SK-N-SH (cell line): ENCODE data around the gene PHLDA3. TPM values are rescaled to one million over a fixed set of nuclear protein-coding genes. Genes with fewer than 3 reads are reported as not detected.
A peak's percentile ranks its signal among the peaks of the same experiment; 100 is the strongest.

Experiments
- CTCF ChIA-PET: fragments of 300-600, 350-600 bp; formaldehyde crosslinking; extraction: SDS; loops from one replicate; lab custom pipeline; 2021; lab: Yijun Ruan, JAX
- POLR2A ChIA-PET: fragments of 350-600 bp; sonication (Branson Sonifier 250); formaldehyde crosslinking; extraction: SDS; loops from one replicate; lab custom pipeline; 2020; ENCODE audit warnings: antibody characterized with exemption, inconsistent platforms; lab: Yijun Ruan, JAX
- DNase-seq: peaks from one replicate; pipeline ENCODE4 v3.0.0; 2012
- H2AFZ ChIP-seq: fragments of 200-600 bp; sonication (generic); 2 replicates; pipeline ENCODE4 v1.8.1; 2016; ENCODE audit warnings: antibody characterized with exemption, mild to moderate bottlenecking, low read depth
- H3F3A ChIP-seq: fragments of 200-600 bp; sonication (generic); replicated peaks from 2 replicates; pipeline ENCODE3; 2016; ENCODE audit warnings: antibody characterized with exemption, mild to moderate bottlenecking; ENCODE audit not compliant: insufficient read depth
- H3K27ac ChIP-seq, 2 experiments: fragments of 200-500 bp in 1 of 2; fragments of 200-600 bp in 1 of 2; sonication (Bioruptor generic) in 1 of 2; sonication (generic), shearing (Covaris generic) in 1 of 2; 2 replicates each; pipeline versions ENCODE4 v1.5.1 to v1.6.1; 2014 to 2016; ENCODE audit warnings: low read depth in 2 of 2, inconsistent platforms in 1 of 2, low read length in 1 of 2, mild to moderate bottlenecking in 1 of 2, mixed read lengths in 1 of 2
- H3K27me3 ChIP-seq: fragments of 200-600 bp; sonication (generic), shearing (Covaris generic); 2 replicates; pipeline ENCODE4 v1.6.1; 2016; ENCODE audit warnings: mixed run types; ENCODE audit not compliant: insufficient read depth
- H3K36me3 ChIP-seq, 2 experiments: fragments of 200-500 bp in 1 of 2; fragments of 200-600 bp in 1 of 2; sonication (Bioruptor generic) in 1 of 2; sonication (generic) in 1 of 2; replicated peaks in 1 of 2; 2 replicates each; pipeline versions ENCODE3 to v1.5.1; 2014 to 2016; ENCODE audit warnings: low read length in 1 of 2, mild to moderate bottlenecking in 1 of 2; ENCODE audit not compliant: insufficient read depth in 2 of 2, control insufficient read depth in 1 of 2
- H3K4me1 ChIP-seq, 2 experiments: fragments of 200-500 bp in 1 of 2; fragments of 200-600 bp in 1 of 2; sonication (Bioruptor generic) in 1 of 2; sonication (generic), shearing (Covaris generic) in 1 of 2; 2 replicates each; pipeline versions ENCODE4 v1.5.1 to v1.6.1; 2014 to 2016; ENCODE audit warnings: low read depth in 1 of 2, low read length in 1 of 2, mixed run types in 1 of 2; ENCODE audit not compliant: insufficient read depth in 2 of 2, control insufficient read depth in 1 of 2
- H3K4me2 ChIP-seq: fragments of 200-600 bp; sonication (generic), shearing (Covaris generic); 2 replicates; pipeline ENCODE4 v1.6.1; 2017; ENCODE audit warnings: mixed run types
- H3K4me3 ChIP-seq, 2 experiments: fragments of 200-500 bp in 1 of 2; fragments of 200-600 bp in 1 of 2; sonication (Bioruptor generic) in 1 of 2; sonication (generic), shearing (Covaris generic) in 1 of 2; 2 replicates each; pipeline versions ENCODE4 v1.5.1 to v1.8.1; 2014 to 2016; ENCODE audit warnings: low read depth in 2 of 2, inconsistent platforms in 1 of 2, low read length in 1 of 2, mild to moderate bottlenecking in 1 of 2, mixed read lengths in 1 of 2, moderate library complexity in 1 of 2
- H3K79me2 ChIP-seq: fragments of 200-600 bp; sonication (generic); 2 replicates; pipeline ENCODE4 v1.8.1; 2017; ENCODE audit warnings: mild to moderate bottlenecking; ENCODE audit not compliant: insufficient read depth
- H3K9ac ChIP-seq: fragments of 200-600 bp; sonication (generic); 2 replicates; pipeline ENCODE4 v1.6.1; 2017; ENCODE audit warnings: mixed run types
- H3K9me2 ChIP-seq: fragments of 200-600 bp; sonication (generic); 2 replicates; pipeline ENCODE4 v1.6.1; 2017; ENCODE audit warnings: mixed run types
- H3K9me3 ChIP-seq: fragments of 200-600 bp; sonication (generic); 2 replicates; pipeline ENCODE4 v1.6.1; 2017; ENCODE audit warnings: mixed run types, mild to moderate bottlenecking, moderate library complexity
- H4K20me1 ChIP-seq: fragments of 200-600 bp; sonication (generic); 2 replicates; pipeline ENCODE4 v1.6.1; 2017; ENCODE audit warnings: mild to moderate bottlenecking, mixed run types; ENCODE audit not compliant: insufficient read depth
- CTCF ChIP-seq: fragments of 200-600 bp; sonication (generic); IDR thresholded peaks from 2 replicates; pipeline ENCODE4 v1.6.1; 2017; ENCODE audit warnings: antibody characterized with exemption, mild to moderate bottlenecking, moderate library complexity
- FOSL2 ChIP-seq: IDR thresholded peaks from 2 replicates; pipeline ENCODE4 v1.4.0; 2012; ENCODE audit warnings: low read depth, mild to moderate bottlenecking, moderate library complexity, borderline replicate concordance
- FOXM1 ChIP-seq: IDR thresholded peaks from 2 replicates; pipeline ENCODE4 v1.4.0; 2012; ENCODE audit warnings: low read depth, mild to moderate bottlenecking
- GABPA ChIP-seq: IDR thresholded peaks from 2 replicates; pipeline ENCODE4 v1.4.0; 2012; ENCODE audit warnings: low read depth, mild to moderate bottlenecking
- JUND ChIP-seq: IDR thresholded peaks from 2 replicates; pipeline ENCODE4 v1.4.0; 2012
- MAX ChIP-seq: IDR thresholded peaks from 2 replicates; pipeline ENCODE4 v1.4.0; 2012; ENCODE audit warnings: low read depth
- MEF2A ChIP-seq: IDR thresholded peaks from 2 replicates; pipeline ENCODE4 v1.4.0; 2012; ENCODE audit warnings: low read depth, borderline replicate concordance
- MXI1 ChIP-seq: IDR thresholded peaks from 2 replicates; pipeline ENCODE4 v1.6.1; 2012; ENCODE audit warnings: mild to moderate bottlenecking, low read depth, low read length, improper control_type of control experiment
- NFIC ChIP-seq: IDR thresholded peaks from 2 replicates; pipeline ENCODE4 v1.4.0; 2012; ENCODE audit warnings: borderline replicate concordance
- POLR2AphosphoS5 ChIP-seq: IDR thresholded peaks from 2 replicates; pipeline ENCODE4 v1.6.1; 2012; ENCODE audit warnings: low read depth, low read length
- RAD21 ChIP-seq: IDR thresholded peaks from 2 replicates; pipeline ENCODE4 v1.6.1; 2012; ENCODE audit warnings: mild to moderate bottlenecking, low read length
- SIN3A ChIP-seq: IDR thresholded peaks from 2 replicates; pipeline ENCODE4 v1.6.1; 2012; ENCODE audit warnings: low read depth, mild to moderate bottlenecking, low read length, moderate library complexity, borderline replicate concordance
- TAF1 ChIP-seq: IDR thresholded peaks from 2 replicates; pipeline ENCODE4 v1.6.1; 2012; ENCODE audit warnings: low read depth, mild to moderate bottlenecking, low read length, moderate library complexity, borderline replicate concordance
- TCF12 ChIP-seq: IDR thresholded peaks from 2 replicates; pipeline ENCODE4 v1.4.0; 2012
- TEAD4 ChIP-seq: IDR thresholded peaks from 2 replicates; pipeline ENCODE4 v1.4.0; 2012; ENCODE audit warnings: mild to moderate bottlenecking, borderline replicate concordance; ENCODE audit not compliant: insufficient read depth
- WGBS: methylation state at CpG from one replicate; pipeline ENCODE4 v1.1.6; 2017; ENCODE audit warnings: low lambda C conversion rate; 5-methylcytosine and 5-hydroxymethylcytosine counted together
- polyA plus RNA-seq, 3 experiments: library from polyadenylated mRNA; depleted of rRNA; stranded (reverse); fragments of >200 nt; gene quantifications; 2 replicates each; pipeline ENCODE4 v1.2.3, GENCODE V29; 2012

Gene PHLDA3
- polyA plus RNA-seq, 1 of the 3 experiments (the other 2 are of a cell fraction), result 105 TPM

- peak; percentile 88 for TF ChIP-seq MAX
- peak; percentile 98 for TF ChIP-seq TCF12
- peak; percentile 99 for TF ChIP-seq NFIC
- no peak for TF ChIP-seq RAD21
- TF ChIP-seq GABPA, result peak; percentile 17; the same call in 1 of the 2 replicates
- peak; percentile 71; the same call in 1 of the 2 replicates for TF ChIP-seq SIN3A
- no peak for TF ChIP-seq MXI1
- TF ChIP-seq TAF1, result no peak
- TF ChIP-seq CTCF, result no peak
- TF ChIP-seq FOXM1, result peak; percentile 63; the same call in 1 of the 2 replicates
- peak; percentile 98 for TF ChIP-seq FOSL2
Measured at GRCh38 chr1:201488830-201489589, 20.0 kb upstream of the PHLDA3 start (continued).

GRCh38 chr1:201487742-201488141, 18.8 kb upstream of the PHLDA3 start:
- ChIA-PET POLR2A (interaction anchor here (0.8 kb wide), 1 partner anchor 15 kb away, joined by 3 read pairs; no protein-coding TSS in a partner anchor), CTCF (interaction anchor here (0.8 to 22.5 kb wide), 7 partner anchors 16 to 62 kb away, joined by 3 to 860 read pairs (median 4); partner anchors contain the start of genes CSRP1 and PHLDA3)
- H3F3A ChIP-seq, result peaks cover 34% of the 10 kb centered on the region
- no peak overlapping the region for H3K9ac ChIP-seq
- TF ChIP-seq SIN3A (no peak), POLR2AphosphoS5 (no peak), FOXM1 (no peak), GABPA (no peak), TEAD4 (no peak), MEF2A (no peak), FOSL2 (no peak), JUND (no peak)
- no peaks in the 10 kb centered on the region for H3K27me3 ChIP-seq
- DNase-seq, result no peak
- no peaks in the 10 kb centered on the region for H3K9me3 ChIP-seq
- H3K27ac ChIP-seq, result no peak overlapping the region
- no peak overlapping the region for H2AFZ ChIP-seq
- no peak overlapping the region for H3K4me3 ChIP-seq
- WGBS, result 100% methylated on average over 2 of the region's 2 CpGs
- peaks cover 18 to 29% of the 10 kb centered on the region in 2 experiments for H3K36me3 ChIP-seq
- no peaks in the 10 kb centered on the region for H3K9me2 ChIP-seq
- H3K4me2 ChIP-seq, result no peak overlapping the region
- H3K4me1 ChIP-seq, result peaks cover 21 to 38% of the 10 kb centered on the region in 2 experiments
- H4K20me1 ChIP-seq, result peaks cover 10% of the 10 kb centered on the region; the same call in 1 of the 2 replicates
- peaks cover 9% of the 10 kb centered on the region; the same call in 1 of the 2 replicates for H3K79me2 ChIP-seq
